SK-N-SH (cell line): ENCODE data around the gene HMGN2. TPM values are rescaled to one million over a fixed set of nuclear protein-coding genes. Genes with fewer than 3 reads are reported as not detected.

Experiments
- CTCF ChIA-PET: fragments of 300-600, 350-600 bp; formaldehyde crosslinking; extraction: SDS; loops from one replicate; lab custom pipeline; 2021; lab: Yijun Ruan, JAX
- POLR2A ChIA-PET: fragments of 350-600 bp; sonication (Branson Sonifier 250); formaldehyde crosslinking; extraction: SDS; loops from one replicate; lab custom pipeline; 2020; ENCODE audit warnings: antibody characterized with exemption, inconsistent platforms; lab: Yijun Ruan, JAX
- DNase-seq: peaks from one replicate; pipeline ENCODE4 v3.0.0; 2012
- H2AFZ ChIP-seq: fragments of 200-600 bp; sonication (generic); 2 replicates; pipeline ENCODE4 v1.8.1; 2016; ENCODE audit warnings: antibody characterized with exemption, mild to moderate bottlenecking, low read depth
- H3F3A ChIP-seq: fragments of 200-600 bp; sonication (generic); replicated peaks from 2 replicates; pipeline ENCODE3; 2016; ENCODE audit warnings: antibody characterized with exemption, mild to moderate bottlenecking; ENCODE audit not compliant: insufficient read depth
- H3K27ac ChIP-seq, 2 experiments: fragments of 200-500 bp in 1 of 2; fragments of 200-600 bp in 1 of 2; sonication (Bioruptor generic) in 1 of 2; sonication (generic), shearing (Covaris generic) in 1 of 2; 2 replicates each; pipeline versions ENCODE4 v1.5.1 to v1.6.1; 2014 to 2016; ENCODE audit warnings: low read depth in 2 of 2, inconsistent platforms in 1 of 2, low read length in 1 of 2, mild to moderate bottlenecking in 1 of 2, mixed read lengths in 1 of 2
- H3K27me3 ChIP-seq: fragments of 200-600 bp; sonication (generic), shearing (Covaris generic); 2 replicates; pipeline ENCODE4 v1.6.1; 2016; ENCODE audit warnings: mixed run types; ENCODE audit not compliant: insufficient read depth
- H3K36me3 ChIP-seq, 2 experiments: fragments of 200-500 bp in 1 of 2; fragments of 200-600 bp in 1 of 2; sonication (Bioruptor generic) in 1 of 2; sonication (generic) in 1 of 2; replicated peaks in 1 of 2; 2 replicates each; pipeline versions ENCODE3 to v1.5.1; 2014 to 2016; ENCODE audit warnings: low read length in 1 of 2, mild to moderate bottlenecking in 1 of 2; ENCODE audit not compliant: insufficient read depth in 2 of 2, control insufficient read depth in 1 of 2
- H3K4me1 ChIP-seq, 2 experiments: fragments of 200-500 bp in 1 of 2; fragments of 200-600 bp in 1 of 2; sonication (Bioruptor generic) in 1 of 2; sonication (generic), shearing (Covaris generic) in 1 of 2; 2 replicates each; pipeline versions ENCODE4 v1.5.1 to v1.6.1; 2014 to 2016; ENCODE audit warnings: low read depth in 1 of 2, low read length in 1 of 2, mixed run types in 1 of 2; ENCODE audit not compliant: insufficient read depth in 2 of 2, control insufficient read depth in 1 of 2
- H3K4me2 ChIP-seq: fragments of 200-600 bp; sonication (generic), shearing (Covaris generic); 2 replicates; pipeline ENCODE4 v1.6.1; 2017; ENCODE audit warnings: mixed run types
- H3K4me3 ChIP-seq, 2 experiments: fragments of 200-500 bp in 1 of 2; fragments of 200-600 bp in 1 of 2; sonication (Bioruptor generic) in 1 of 2; sonication (generic), shearing (Covaris generic) in 1 of 2; 2 replicates each; pipeline versions ENCODE4 v1.5.1 to v1.8.1; 2014 to 2016; ENCODE audit warnings: low read depth in 2 of 2, inconsistent platforms in 1 of 2, low read length in 1 of 2, mild to moderate bottlenecking in 1 of 2, mixed read lengths in 1 of 2, moderate library complexity in 1 of 2
- H3K79me2 ChIP-seq: fragments of 200-600 bp; sonication (generic); 2 replicates; pipeline ENCODE4 v1.8.1; 2017; ENCODE audit warnings: mild to moderate bottlenecking; ENCODE audit not compliant: insufficient read depth
- H3K9ac ChIP-seq: fragments of 200-600 bp; sonication (generic); 2 replicates; pipeline ENCODE4 v1.6.1; 2017; ENCODE audit warnings: mixed run types
- H3K9me2 ChIP-seq: fragments of 200-600 bp; sonication (generic); 2 replicates; pipeline ENCODE4 v1.6.1; 2017; ENCODE audit warnings: mixed run types
- H3K9me3 ChIP-seq: fragments of 200-600 bp; sonication (generic); 2 replicates; pipeline ENCODE4 v1.6.1; 2017; ENCODE audit warnings: mixed run types, mild to moderate bottlenecking, moderate library complexity
- H4K20me1 ChIP-seq: fragments of 200-600 bp; sonication (generic); 2 replicates; pipeline ENCODE4 v1.6.1; 2017; ENCODE audit warnings: mild to moderate bottlenecking, mixed run types; ENCODE audit not compliant: insufficient read depth
- CHD2 ChIP-seq: fragments of 150-350 bp; IDR thresholded peaks from 2 replicates; pipeline ENCODE4 v1.6.1; 2018; ENCODE audit warnings: low read length; ENCODE audit not compliant: partially characterized antibody
- CTCF ChIP-seq: fragments of 200-600 bp; sonication (generic); IDR thresholded peaks from 2 replicates; pipeline ENCODE4 v1.6.1; 2017; ENCODE audit warnings: antibody characterized with exemption, mild to moderate bottlenecking, moderate library complexity
- ELF1 ChIP-seq: IDR thresholded peaks from 2 replicates; pipeline ENCODE4 v1.4.0; 2012
- GATA2 ChIP-seq: sonication (generic); formaldehyde crosslinking; IDR thresholded peaks from 2 replicates; pipeline ENCODE4 v1.5.0; 2020; ENCODE audit warnings: mild to moderate bottlenecking, missing genetic modification reagents
- JUND ChIP-seq: IDR thresholded peaks from 2 replicates; pipeline ENCODE4 v1.4.0; 2012
- MEF2A ChIP-seq: IDR thresholded peaks from 2 replicates; pipeline ENCODE4 v1.4.0; 2012; ENCODE audit warnings: low read depth, borderline replicate concordance
- MXI1 ChIP-seq: IDR thresholded peaks from 2 replicates; pipeline ENCODE4 v1.6.1; 2012; ENCODE audit warnings: mild to moderate bottlenecking, low read depth, low read length, improper control_type of control experiment
- NFIC ChIP-seq: IDR thresholded peaks from 2 replicates; pipeline ENCODE4 v1.4.0; 2012; ENCODE audit warnings: borderline replicate concordance
- NRF1 ChIP-seq: IDR thresholded peaks from 2 replicates; pipeline ENCODE4 v1.6.1; 2012; ENCODE audit warnings: low read depth, mild to moderate bottlenecking, low read length
- PBX3 ChIP-seq: IDR thresholded peaks from 2 replicates; pipeline ENCODE4; 2012
- POLR2AphosphoS5 ChIP-seq: IDR thresholded peaks from 2 replicates; pipeline ENCODE4 v1.6.1; 2012; ENCODE audit warnings: low read depth, low read length
- RAD21 ChIP-seq: IDR thresholded peaks from 2 replicates; pipeline ENCODE4 v1.6.1; 2012; ENCODE audit warnings: mild to moderate bottlenecking, low read length
- RCOR1 ChIP-seq: fragments of 150-350 bp; IDR thresholded peaks from 2 replicates; pipeline ENCODE4 v1.6.1; 2017; ENCODE audit warnings: antibody characterized with exemption, low read length
- REST ChIP-seq: IDR thresholded peaks from 2 replicates; pipeline ENCODE4 v1.6.1; 2012; ENCODE audit warnings: mild to moderate bottlenecking, low read depth, low read length, moderate library complexity
- RFX5 ChIP-seq: IDR thresholded peaks from 2 replicates; pipeline ENCODE4 v1.6.1; 2012; ENCODE audit warnings: mild to moderate bottlenecking, improper control_type of control experiment, low read length
- SMC3 ChIP-seq: IDR thresholded peaks from 2 replicates; pipeline ENCODE4 v1.6.1; 2012; ENCODE audit warnings: low read depth, low read length, improper control_type of control experiment
- TCF12 ChIP-seq: IDR thresholded peaks from 2 replicates; pipeline ENCODE4 v1.4.0; 2012
- TEAD4 ChIP-seq: IDR thresholded peaks from 2 replicates; pipeline ENCODE4 v1.4.0; 2012; ENCODE audit warnings: mild to moderate bottlenecking, borderline replicate concordance; ENCODE audit not compliant: insufficient read depth
- USF1 ChIP-seq: IDR thresholded peaks from 2 replicates; pipeline ENCODE4 v1.4.0; 2012; ENCODE audit warnings: low read depth, borderline replicate concordance
- USF2 ChIP-seq: fragments of 150-350 bp; IDR thresholded peaks from 2 replicates; pipeline ENCODE4 v1.6.1; 2017; ENCODE audit warnings: antibody characterized with exemption, low read length, low read depth, borderline replicate concordance
- WGBS: methylation state at CpG from one replicate; pipeline ENCODE4 v1.1.6; 2017; ENCODE audit warnings: low lambda C conversion rate; 5-methylcytosine and 5-hydroxymethylcytosine counted together
- polyA plus RNA-seq, 3 experiments: library from polyadenylated mRNA; depleted of rRNA; stranded (reverse); fragments of >200 nt; gene quantifications; 2 replicates each; pipeline ENCODE4 v1.2.3, GENCODE V29; 2012

Gene HMGN2
- polyA plus RNA-seq, 1 of the 3 experiments (the other 2 are of a cell fraction): 644 TPM

GRCh38 chr1:26478159-26478558 is 5.9 kb downstream of the HMGN2 start:
- Histone ChIP-seq H3K9ac (no peak overlapping the region), H3K9me2 (no peaks in the 10 kb centered on the region), H2AFZ (no peak overlapping the region), H3K4me1 (peaks cover 10 to 17% of the 10 kb centered on the region in 2 experiments; a peak in 3 of 4 replicates), H4K20me1 (peaks cover 29% of the 10 kb centered on the region), H3K4me2 (no peak overlapping the region), H3K4me3 (no peak overlapping the region)
- POLR2A ChIA-PET: no interaction called here
- DNase-seq: no peak
- TF ChIP-seq USF1: no peak
- no peak for TF ChIP-seq NRF1
- TF ChIP-seq NFIC: no peak
- TF ChIP-seq RFX5: no peak
- TF ChIP-seq TEAD4: no peak
- no peak for TF ChIP-seq MEF2A
- no peak for TF ChIP-seq SMC3
- TF ChIP-seq MXI1: no peak
- TF ChIP-seq RAD21: no peak
- no peak for TF ChIP-seq TCF12
- TF ChIP-seq GATA2: no peak
- no peak for TF ChIP-seq RCOR1
- TF ChIP-seq CHD2: no peak
- TF ChIP-seq ELF1: no peak
- no peak for TF ChIP-seq USF2
- TF ChIP-seq CTCF: no peak
- no peak for TF ChIP-seq JUND
- TF ChIP-seq REST: no peak
- TF ChIP-seq POLR2AphosphoS5: no peak; the same call in 1 of the 2 replicates
- no peak for TF ChIP-seq PBX3
- TF ChIP-seq, all 33 proteins: peak for 0
- CTCF ChIA-PET: interaction anchor here (2.1 kb wide), 1 partner anchor 22 kb away, joined by 6 read pairs; no protein-coding TSS in a partner anchor
- Histone ChIP-seq H3K9me3 (no peaks in the 10 kb centered on the region), H3K27ac (no peak overlapping the region), H3K36me3 (peaks cover 40 to 43% of the 10 kb centered on the region in 2 experiments), H3F3A (peaks cover 66% of the 10 kb centered on the region), H3K27me3 (no peaks in the 10 kb centered on the region), H3K79me2 (peaks cover 31% of the 10 kb centered on the region)
- WGBS: 96% methylated on average over 3 of the region's 3 CpGs
